Urinary bladder (tissue), 4 donors: ENCODE data around the gene AGAP9. TPM values are rescaled to one million over a fixed set of nuclear protein-coding genes. Genes with fewer than 3 reads are reported as not detected.
"Not testable (repeated sequence)": the region's sequence is repeated elsewhere in the genome, so short reads cannot be mapped to it uniquely, and the experiment has no call there.

Experiments used
- DNase-seq: peaks from one replicate; pipeline ENCODE4 v3.0.0-alpha.2; 2015; ENCODE audit errors: extremely low spot score
- H3K27ac ChIP-seq: one replicate; pipeline ENCODE4 v1.5.1; 2013; ENCODE audit warnings: low read depth, mild to moderate bottlenecking, moderate library complexity
- H3K36me3 ChIP-seq: one replicate; pipeline ENCODE4 v1.6.1; 2013; ENCODE audit warnings: mild to moderate bottlenecking, moderate library complexity; ENCODE audit not compliant: insufficient read depth
- H3K4me1 ChIP-seq: one replicate; pipeline ENCODE4 v1.6.1; 2013; ENCODE audit warnings: mild to moderate bottlenecking, moderate library complexity; ENCODE audit not compliant: insufficient read depth
- H3K4me3 ChIP-seq: one replicate; pipeline ENCODE4 v1.5.1; 2013; ENCODE audit warnings: low read depth, low read length
- WGBS: extraction: QIAGEN DNeasy Blood & Tissue Kit; methylation state at CpG from one replicate; pipeline ENCODE4 v1.1.7; 2013; 5-methylcytosine and 5-hydroxymethylcytosine counted together
- polyA plus RNA-seq: library from polyadenylated mRNA; stranded (reverse); fragments of 200-250 nt; gene quantifications from one replicate; pipeline ENCODE4 v1.2.3, GENCODE V29; 2013
- total RNA-seq: library from RNA; depleted of rRNA; stranded (reverse); fragments of >200 nt; gene quantifications from one replicate; pipeline ENCODE4 v1.2.3, GENCODE V29; 2014
- donor health status: healthy with polysubstance abuse.
- donor health status: healthy.

The AGAP9 gene
- total RNA-seq (7.6 TPM), polyA plus RNA-seq (4.8 TPM)

- not testable (repeated sequence) for H3K4me1 ChIP-seq, H3K36me3 ChIP-seq, DNase-seq, H3K27ac ChIP-seq, H3K4me3 ChIP-seq
- no CpG with 5 or more reads among the region's 20 CpGs for WGBS
These were observed at the start of gene AGAP9 for GRCh38 chr10:47523475-47523874. Gene AGAP9, minus strand, starts transcription at chr10:47523638. Its CDS starts 112 bp downstream, at chr10:47523526.

GRCh38 chr10:47571138-47571912, 47.9 kb upstream of the AGAP9 start:
- WGBS = 78% methylated on average over 6 of the region's 9 CpGs
- H3K36me3 ChIP-seq, H3K27ac ChIP-seq, H3K4me1 ChIP-seq, H3K4me3 ChIP-seq, DNase-seq: not testable (repeated sequence)

- not testable (repeated sequence) for H3K4me3 ChIP-seq, H3K36me3 ChIP-seq, H3K27ac ChIP-seq, H3K4me1 ChIP-seq, DNase-seq
- 100% methylated on average over 2 of the region's 7 CpGs for WGBS
These were observed 43.3 kb upstream of the AGAP9 start for GRCh38 chr10:47566757-47567156.

GRCh38 chr10:47566108-47566699, 42.8 kb upstream of the AGAP9 start:
- WGBS = 38% methylated on average over 13 of the region's 18 CpGs

GRCh38 chr10:47565517-47565920, 42.1 kb upstream of the AGAP9 start:
- not testable (repeated sequence) for DNase-seq, H3K36me3 ChIP-seq, H3K4me1 ChIP-seq, H3K27ac ChIP-seq, H3K4me3 ChIP-seq
- 75% methylated on average over 47 of the region's 47 CpGs for WGBS

More at GRCh38 chr10:47566108-47566699, 42.8 kb upstream of the AGAP9 start:
- H3K36me3 ChIP-seq, DNase-seq, H3K4me3 ChIP-seq, H3K27ac ChIP-seq, H3K4me1 ChIP-seq: not testable (repeated sequence)

- not testable (repeated sequence) for H3K4me1 ChIP-seq, DNase-seq, H3K27ac ChIP-seq, H3K4me3 ChIP-seq, H3K36me3 ChIP-seq
- 97% methylated on average over 17 of the region's 27 CpGs for WGBS
These were observed 41.5 kb upstream of the AGAP9 start for GRCh38 chr10:47564953-47565352.

- not testable (repeated sequence) for DNase-seq, H3K4me3 ChIP-seq, H3K36me3 ChIP-seq, H3K27ac ChIP-seq, H3K4me1 ChIP-seq
- WGBS = 96% methylated on average over 5 of the region's 16 CpGs
These were observed 40.9 kb upstream of the AGAP9 start for GRCh38 chr10:47564318-47564717.

- H3K27ac ChIP-seq, H3K4me1 ChIP-seq, DNase-seq, H3K36me3 ChIP-seq, H3K4me3 ChIP-seq: not testable (repeated sequence)
- WGBS = 56% methylated on average over 7 of the region's 7 CpGs
These were observed 37.0 kb upstream of the AGAP9 start for GRCh38 chr10:47560452-47560851.

- H3K4me1 ChIP-seq, H3K36me3 ChIP-seq, DNase-seq, H3K27ac ChIP-seq, H3K4me3 ChIP-seq: not testable (repeated sequence)
- 89% methylated on average over 1 of the region's 1 CpG for WGBS
These were observed 36.4 kb upstream of the AGAP9 start for GRCh38 chr10:47559718-47560308.

GRCh38 chr10:47558109-47558508, 34.7 kb upstream of the AGAP9 start:
- not testable (repeated sequence) for H3K4me1 ChIP-seq, DNase-seq, H3K27ac ChIP-seq, H3K36me3 ChIP-seq, H3K4me3 ChIP-seq
- WGBS = 64% methylated on average over 5 of the region's 5 CpGs

- not testable (repeated sequence) for DNase-seq, H3K4me3 ChIP-seq, H3K4me1 ChIP-seq, H3K36me3 ChIP-seq, H3K27ac ChIP-seq
These were observed 34.2 kb upstream of the AGAP9 start for GRCh38 chr10:47557616-47558015.

- H3K4me1 ChIP-seq, H3K4me3 ChIP-seq, DNase-seq, H3K36me3 ChIP-seq, H3K27ac ChIP-seq: not testable (repeated sequence)
- WGBS = 89% methylated on average over 2 of the region's 2 CpGs
These were observed 31.9 kb upstream of the AGAP9 start for GRCh38 chr10:47555334-47555733.

- H3K36me3 ChIP-seq, H3K27ac ChIP-seq, H3K4me3 ChIP-seq, DNase-seq, H3K4me1 ChIP-seq: not testable (repeated sequence)
- 98% methylated on average over 5 of the region's 6 CpGs for WGBS
These were observed 31.1 kb upstream of the AGAP9 start for GRCh38 chr10:47554552-47554951.

GRCh38 chr10:47553860-47554247, 30.4 kb upstream of the AGAP9 start:
- 34% methylated on average over 13 of the region's 17 CpGs for WGBS
- peak overlapping the region; percentile 14 for H3K4me3 ChIP-seq
- DNase-seq = not testable (repeated sequence)

More at GRCh38 chr10:47553860-47554247, 30.4 kb upstream of the AGAP9 start:
- peak overlapping the region; percentile 89 for H3K27ac ChIP-seq
- not testable (repeated sequence) for H3K4me1 ChIP-seq, H3K36me3 ChIP-seq
